Coronary artery (tissue), 2 donors: Measurements from ENCODE around the gene RHBDD3.
"Not testable (repeated sequence)": the region's sequence is repeated elsewhere in the genome, so short reads cannot be mapped to it uniquely, and the experiment has no call there.

Experiments used
- DNase-seq: peaks from one replicate; pipeline ENCODE4 v3.0.0-alpha.2; 2017; ENCODE audit warnings: low spot score
- H3K27ac ChIP-seq, 2 donors: fragments of 200-600 bp; sonication (generic); one replicate each; pipeline ENCODE4 v1.5.1; 2016 to 2019
- H3K4me3 ChIP-seq: fragments of 200-600 bp; sonication (generic); 2 replicates; pipeline ENCODE4 v1.5.1; 2016; ENCODE audit warnings: mild to moderate bottlenecking, moderate library complexity
- TF ChIP-seq, protein P1 (sequence below): fragments of 200-600 bp; sonication (generic); IDR thresholded peaks from one replicate; pipeline ENCODE4 v1.5.1; 2019; ENCODE audit warnings: antibody characterized with exemption

Gene RHBDD3

DNA sequence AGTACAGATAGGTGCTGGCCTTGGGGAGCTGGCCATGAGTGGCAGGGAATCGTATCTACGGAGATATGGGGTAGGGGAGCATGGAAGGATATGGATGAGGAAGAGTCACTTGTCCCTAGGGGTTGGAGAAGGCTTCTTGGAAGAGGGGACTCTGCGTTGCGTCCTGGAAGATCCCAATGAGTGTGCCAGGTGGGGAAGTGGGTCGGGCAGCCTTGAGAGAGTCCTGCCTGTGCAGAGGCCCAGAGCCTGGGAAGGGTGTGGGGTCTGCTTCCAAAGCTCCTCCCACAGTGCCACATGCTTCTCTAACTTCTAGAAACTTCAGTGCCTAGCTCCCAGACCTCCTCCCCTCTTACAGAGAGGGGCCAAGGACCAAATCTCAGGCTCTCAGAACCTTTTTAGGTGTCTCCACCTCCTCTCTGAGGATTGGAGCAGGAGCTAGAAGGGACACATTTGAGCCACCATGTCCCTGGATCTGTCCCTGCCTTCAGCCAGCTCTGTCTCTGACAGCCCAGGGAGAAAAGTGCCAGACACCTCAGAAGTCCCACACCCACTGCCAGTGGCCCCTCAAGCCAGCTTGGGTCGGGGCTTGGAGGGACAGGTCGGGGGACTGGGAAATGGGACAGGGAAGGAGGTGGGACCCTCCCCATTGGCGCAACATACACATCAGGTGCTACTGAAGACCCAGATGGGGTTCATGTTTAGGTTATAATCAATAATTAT is 11.0 kb downstream of the RHBDD3 start:
- H3K4me3 ChIP-seq, result no peak overlapping the region
- TF ChIP-seq, protein P1, sequence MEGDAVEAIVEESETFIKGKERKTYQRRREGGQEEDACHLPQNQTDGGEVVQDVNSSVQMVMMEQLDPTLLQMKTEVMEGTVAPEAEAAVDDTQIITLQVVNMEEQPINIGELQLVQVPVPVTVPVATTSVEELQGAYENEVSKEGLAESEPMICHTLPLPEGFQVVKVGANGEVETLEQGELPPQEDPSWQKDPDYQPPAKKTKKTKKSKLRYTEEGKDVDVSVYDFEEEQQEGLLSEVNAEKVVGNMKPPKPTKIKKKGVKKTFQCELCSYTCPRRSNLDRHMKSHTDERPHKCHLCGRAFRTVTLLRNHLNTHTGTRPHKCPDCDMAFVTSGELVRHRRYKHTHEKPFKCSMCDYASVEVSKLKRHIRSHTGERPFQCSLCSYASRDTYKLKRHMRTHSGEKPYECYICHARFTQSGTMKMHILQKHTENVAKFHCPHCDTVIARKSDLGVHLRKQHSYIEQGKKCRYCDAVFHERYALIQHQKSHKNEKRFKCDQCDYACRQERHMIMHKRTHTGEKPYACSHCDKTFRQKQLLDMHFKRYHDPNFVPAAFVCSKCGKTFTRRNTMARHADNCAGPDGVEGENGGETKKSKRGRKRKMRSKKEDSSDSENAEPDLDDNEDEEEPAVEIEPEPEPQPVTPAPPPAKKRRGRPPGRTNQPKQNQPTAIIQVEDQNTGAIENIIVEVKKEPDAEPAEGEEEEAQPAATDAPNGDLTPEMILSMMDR, result no peak
- DNase-seq, result no peak
- H3K27ac ChIP-seq, result no peak overlapping the region

DNA sequence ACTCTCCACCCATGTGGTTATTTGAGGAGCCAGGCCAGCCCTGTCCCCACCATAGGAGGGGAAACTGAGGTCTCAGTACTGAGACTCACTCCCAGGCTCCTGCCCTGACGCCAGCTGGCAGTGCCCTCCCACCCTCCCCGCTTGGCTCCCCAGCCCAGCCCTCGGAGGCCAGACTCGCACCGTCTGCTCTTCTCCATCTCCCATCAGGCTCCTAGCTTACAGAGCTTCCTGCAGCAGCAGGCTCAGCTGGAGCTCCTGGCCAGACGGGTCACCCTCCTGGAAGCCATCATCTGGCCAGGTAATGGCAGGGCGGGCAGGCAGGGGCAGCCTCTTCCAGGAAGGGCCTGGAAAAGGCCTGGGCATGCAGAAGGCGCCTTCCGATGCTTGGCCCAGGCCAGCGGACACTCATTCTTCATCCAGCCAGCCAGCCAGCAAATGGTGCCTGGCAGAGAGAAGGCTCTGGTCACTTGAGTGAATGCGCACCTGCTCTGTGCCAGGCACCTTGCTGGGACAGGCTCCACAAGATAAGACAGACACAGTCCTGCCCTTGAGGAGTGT is 12.6 kb downstream of the RHBDD3 start:
- DNase-seq, result no peak
- Histone ChIP-seq H3K27ac (no peak overlapping the region), H3K4me3 (no peak overlapping the region)
- TF ChIP-seq, protein P1, result no peak

- DNase-seq, result no peak
- no peak overlapping the region for H3K4me3 ChIP-seq
- no peak overlapping the region for H3K27ac ChIP-seq
- TF ChIP-seq, protein P1, result no peak
Observed at GRCh38 chr22:29254286-29254660, 13.5 kb downstream of the RHBDD3 start.

- DNase-seq, result no peak
Observed at GRCh38 chr22:29253561-29254285, 14.1 kb downstream of the RHBDD3 start.

DNA sequence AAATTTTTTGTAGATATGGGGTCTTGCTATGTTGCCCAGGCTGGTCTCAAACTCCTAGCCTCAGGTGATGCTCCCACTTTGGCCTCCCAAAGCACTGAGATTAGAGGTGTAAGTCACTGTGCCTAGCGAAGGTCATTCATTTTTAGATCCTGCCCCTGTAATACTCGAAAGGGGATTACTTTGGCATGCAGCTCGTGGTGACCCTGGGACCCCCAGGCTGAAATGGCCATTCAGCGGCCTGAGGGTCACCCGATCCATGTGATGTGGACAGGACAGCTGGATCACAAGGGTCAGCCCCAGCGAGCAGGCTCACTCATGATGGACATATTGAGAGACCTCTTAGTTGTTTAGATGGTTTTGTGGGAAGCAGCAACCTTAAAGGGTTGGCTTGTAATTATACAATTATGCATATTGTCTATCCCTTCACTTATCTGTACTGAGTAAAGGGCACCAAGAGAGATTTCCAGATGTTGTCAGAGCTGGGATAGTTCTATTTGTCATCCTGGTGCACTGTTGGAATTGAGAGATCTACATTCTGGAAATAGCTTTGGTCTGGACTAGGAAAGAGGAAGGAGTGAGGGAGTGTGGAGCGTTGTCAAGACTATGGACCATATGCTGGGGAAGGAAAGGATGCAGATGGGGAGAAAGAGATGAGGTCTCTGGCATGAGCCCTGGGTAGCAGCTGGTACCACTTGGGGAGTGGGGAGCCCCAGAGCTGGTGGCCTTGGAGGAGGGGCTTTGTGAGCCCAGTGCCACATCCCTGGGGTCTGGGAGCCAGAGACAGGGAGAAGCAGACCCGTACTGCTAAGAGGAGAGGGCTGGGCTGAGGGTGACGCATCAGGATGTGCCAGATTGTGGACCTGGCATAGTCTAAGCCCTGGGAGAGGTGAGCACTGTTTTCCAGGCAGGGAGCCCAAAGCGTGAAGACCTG is 15.5 kb downstream of the RHBDD3 start:
- no peak overlapping the region for H3K4me3 ChIP-seq
- DNase-seq, result no peak
- no peak overlapping the region for H3K27ac ChIP-seq
- TF ChIP-seq, protein P1, result no peak

More at GRCh38 chr22:29253561-29254285, 14.1 kb downstream of the RHBDD3 start:
- TF ChIP-seq, protein P1, result no peak
- H3K27ac ChIP-seq, result no peak overlapping the region
- no peak overlapping the region for H3K4me3 ChIP-seq

GRCh38 chr22:29251265-29251664 is 16.5 kb downstream of the RHBDD3 start:
- no peak overlapping the region for H3K27ac ChIP-seq
- TF ChIP-seq, protein P1, result no peak
- no peak overlapping the region for H3K4me3 ChIP-seq
- no peak for DNase-seq

DNA sequence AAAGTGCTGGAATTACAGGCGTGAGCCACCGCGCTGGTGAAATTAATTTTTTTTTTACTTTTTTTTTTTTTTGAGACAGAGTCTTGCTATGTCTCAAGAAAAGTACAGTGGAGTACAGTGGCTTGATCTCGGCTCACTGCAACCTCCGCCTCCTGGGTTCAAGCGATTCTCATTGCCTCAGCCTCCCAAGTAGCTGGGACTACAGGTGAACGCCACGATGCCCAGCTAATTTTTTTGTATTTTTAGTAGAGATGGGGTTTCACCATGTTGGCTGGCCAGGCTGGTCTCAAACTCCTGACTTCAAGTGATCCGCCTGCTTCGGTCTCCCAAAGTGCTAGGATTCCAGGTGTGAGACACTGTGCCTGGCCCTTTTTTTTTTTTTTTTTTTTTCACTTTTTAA is 19.9 kb downstream of the RHBDD3 start:
- H3K27ac ChIP-seq, H3K4me3 ChIP-seq: not testable (repeated sequence)

More for the DNA sequence above, 19.9 kb downstream of the RHBDD3 start:
- not testable (repeated sequence) for DNase-seq
